WERI-Rb-1 (cell line): ENCODE data around the gene MED10.

Experiments used
- DNase-seq: peaks from one replicate; pipeline ENCODE4 v3.0.0-alpha.2; 2020
- H3K27ac ChIP-seq: fragments of 250-450 bp; sonication (Bioruptor Pico); 2 replicates; pipeline ENCODE4 v1.5.1; 2020; ENCODE audit warnings: mild to moderate bottlenecking, moderate library complexity
- H3K27me3 ChIP-seq: fragments of 250-450 bp; sonication (Bioruptor Pico); 2 replicates; pipeline ENCODE4 v1.5.1; 2021; ENCODE audit warnings: mild to moderate bottlenecking, low read depth, moderate library complexity; ENCODE audit not compliant: insufficient read depth, severe bottlenecking
- H3K36me3 ChIP-seq: fragments of 250-450 bp; sonication (Bioruptor Pico); 2 replicates; pipeline ENCODE4 v1.5.1; 2020; ENCODE audit warnings: mild to moderate bottlenecking, moderate library complexity
- H3K4me3 ChIP-seq: 2 replicates; pipeline ENCODE4 v1.5.1; 2011; ENCODE audit warnings: low read depth, mild to moderate bottlenecking, control low read depth, low read length
- H3K9me3 ChIP-seq: fragments of 250-450 bp; sonication (Bioruptor Pico); 2 replicates; pipeline ENCODE4 v1.5.1; 2021; ENCODE audit warnings: mild to moderate bottlenecking, moderate library complexity; ENCODE audit not compliant: severe bottlenecking
- TF ChIP-seq, protein P1 (sequence below): IDR thresholded peaks from 2 replicates; pipeline ENCODE4 v1.5.1; 2011; ENCODE audit warnings: low read depth, mild to moderate bottlenecking, control low read depth, inconsistent platforms, low read length

The MED10 gene

DNA sequence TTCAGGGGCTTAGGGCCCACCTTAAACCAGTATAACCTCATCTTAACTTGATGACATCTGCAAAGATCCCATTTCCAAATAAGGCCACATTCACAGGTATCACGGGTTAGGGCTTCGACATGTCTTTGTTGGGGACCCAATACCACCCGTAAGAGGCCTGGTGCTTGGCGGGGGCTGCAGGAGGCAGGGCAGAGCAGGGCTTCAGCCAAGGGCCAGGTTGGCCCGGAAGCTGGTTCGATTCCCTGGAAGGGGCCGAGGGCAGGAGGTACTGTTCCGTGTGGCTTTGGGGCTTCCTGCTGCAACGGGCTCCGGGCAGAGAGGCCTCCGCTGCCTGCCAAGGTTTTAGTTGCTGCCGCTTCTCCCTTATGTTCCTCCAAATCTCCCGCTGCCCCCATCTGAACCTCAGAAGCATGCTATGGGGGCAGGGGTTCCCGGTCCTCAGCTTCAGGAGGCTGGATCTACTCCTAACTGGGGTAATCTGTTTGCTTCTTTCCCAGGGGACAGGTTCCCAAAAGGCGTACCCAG is 29.8 kb downstream of the MED10 start:
- peaks cover 29% of the 10 kb centered on the region for H3K27me3 ChIP-seq
- no peak for DNase-seq

DNA sequence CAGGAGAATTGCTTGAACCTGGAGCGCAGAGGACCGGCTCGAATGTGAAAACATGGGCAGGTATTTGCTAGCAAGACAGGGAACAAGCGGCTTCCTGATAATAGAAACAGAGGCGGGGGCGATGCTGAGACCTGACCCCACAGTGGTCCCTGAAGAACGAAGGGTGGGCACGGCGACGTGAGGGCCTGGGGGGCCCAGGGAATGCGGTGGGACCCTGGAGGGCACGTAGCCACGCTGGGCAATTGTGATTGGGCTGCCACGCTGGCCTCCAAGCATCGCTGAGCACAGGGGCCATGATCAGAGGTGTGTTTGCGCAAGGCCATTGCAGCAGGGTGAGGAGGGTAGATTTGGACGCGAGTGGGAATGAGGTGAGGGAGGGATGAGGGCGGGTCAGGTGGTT is 30.7 kb downstream of the MED10 start:
- Histone ChIP-seq H3K9me3 (no peaks in the 10 kb centered on the region), H3K27me3 (peaks cover 31% of the 10 kb centered on the region), H3K36me3 (no peaks in the 10 kb centered on the region), H3K4me3 (no peak overlapping the region), H3K27ac (no peak overlapping the region)
- TF ChIP-seq, protein P1, sequence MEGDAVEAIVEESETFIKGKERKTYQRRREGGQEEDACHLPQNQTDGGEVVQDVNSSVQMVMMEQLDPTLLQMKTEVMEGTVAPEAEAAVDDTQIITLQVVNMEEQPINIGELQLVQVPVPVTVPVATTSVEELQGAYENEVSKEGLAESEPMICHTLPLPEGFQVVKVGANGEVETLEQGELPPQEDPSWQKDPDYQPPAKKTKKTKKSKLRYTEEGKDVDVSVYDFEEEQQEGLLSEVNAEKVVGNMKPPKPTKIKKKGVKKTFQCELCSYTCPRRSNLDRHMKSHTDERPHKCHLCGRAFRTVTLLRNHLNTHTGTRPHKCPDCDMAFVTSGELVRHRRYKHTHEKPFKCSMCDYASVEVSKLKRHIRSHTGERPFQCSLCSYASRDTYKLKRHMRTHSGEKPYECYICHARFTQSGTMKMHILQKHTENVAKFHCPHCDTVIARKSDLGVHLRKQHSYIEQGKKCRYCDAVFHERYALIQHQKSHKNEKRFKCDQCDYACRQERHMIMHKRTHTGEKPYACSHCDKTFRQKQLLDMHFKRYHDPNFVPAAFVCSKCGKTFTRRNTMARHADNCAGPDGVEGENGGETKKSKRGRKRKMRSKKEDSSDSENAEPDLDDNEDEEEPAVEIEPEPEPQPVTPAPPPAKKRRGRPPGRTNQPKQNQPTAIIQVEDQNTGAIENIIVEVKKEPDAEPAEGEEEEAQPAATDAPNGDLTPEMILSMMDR: no peak
- DNase-seq: no peak

More for the DNA sequence above, 29.8 kb downstream of the MED10 start:
- TF ChIP-seq, protein P1: no peak
- H3K36me3 ChIP-seq: no peaks in the 10 kb centered on the region
- peaks cover 5% of the 10 kb centered on the region for H3K9me3 ChIP-seq
- no peak overlapping the region for H3K27ac ChIP-seq
- peak overlapping the region; percentile 36 for H3K4me3 ChIP-seq

DNA sequence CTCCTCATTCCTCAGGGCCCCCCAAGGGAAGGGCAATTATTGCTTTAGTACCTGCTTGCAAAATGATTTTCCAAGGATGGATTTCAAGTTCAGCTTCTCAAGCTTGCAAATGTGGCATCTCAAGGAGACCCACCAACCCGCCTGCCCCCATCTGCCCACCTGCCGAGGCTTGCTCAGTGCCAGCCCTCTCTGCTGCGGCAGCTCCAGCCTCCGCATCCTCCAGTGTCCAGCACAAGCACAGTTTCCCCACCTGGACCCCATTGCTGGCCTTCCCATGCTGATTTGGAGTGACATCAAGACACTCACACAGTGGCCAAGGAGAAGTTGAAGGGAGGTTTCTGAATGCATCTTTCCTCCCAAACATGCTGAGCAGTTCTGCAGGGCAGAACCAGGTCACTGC is 31.2 kb downstream of the MED10 start:
- Histone ChIP-seq H3K27me3 (peaks cover 27% of the 10 kb centered on the region), H3K9me3 (no peaks in the 10 kb centered on the region), H3K36me3 (no peaks in the 10 kb centered on the region), H3K4me3 (no peak overlapping the region), H3K27ac (no peak overlapping the region)
- no peak for DNase-seq
- TF ChIP-seq, protein P1: no peak

DNA sequence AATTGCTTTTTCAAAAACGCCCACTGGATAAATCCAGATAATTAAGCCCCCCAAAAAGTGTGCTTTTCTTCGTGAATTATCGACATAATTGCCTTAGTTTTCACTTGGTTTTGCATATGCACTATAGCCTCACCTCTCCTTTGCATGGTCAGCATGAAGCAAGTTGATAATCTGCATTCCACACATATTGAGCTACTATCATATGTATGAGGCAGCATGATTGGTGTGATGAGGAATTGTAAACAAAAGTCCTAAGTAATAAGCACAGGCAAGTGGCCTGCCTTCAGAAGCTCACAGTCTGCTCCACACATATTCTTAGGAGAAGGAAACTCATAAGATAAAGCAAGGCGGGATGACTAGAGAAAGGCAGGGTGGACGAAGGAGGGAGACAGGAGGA is 33.8 kb downstream of the MED10 start:
- H3K36me3 ChIP-seq: no peaks in the 10 kb centered on the region
- no peaks in the 10 kb centered on the region for H3K9me3 ChIP-seq
- H3K27ac ChIP-seq: no peak overlapping the region
- H3K4me3 ChIP-seq: no peak overlapping the region
- DNase-seq: no peak
- TF ChIP-seq, protein P1: no peak
- peaks cover 17% of the 10 kb centered on the region for H3K27me3 ChIP-seq

DNA sequence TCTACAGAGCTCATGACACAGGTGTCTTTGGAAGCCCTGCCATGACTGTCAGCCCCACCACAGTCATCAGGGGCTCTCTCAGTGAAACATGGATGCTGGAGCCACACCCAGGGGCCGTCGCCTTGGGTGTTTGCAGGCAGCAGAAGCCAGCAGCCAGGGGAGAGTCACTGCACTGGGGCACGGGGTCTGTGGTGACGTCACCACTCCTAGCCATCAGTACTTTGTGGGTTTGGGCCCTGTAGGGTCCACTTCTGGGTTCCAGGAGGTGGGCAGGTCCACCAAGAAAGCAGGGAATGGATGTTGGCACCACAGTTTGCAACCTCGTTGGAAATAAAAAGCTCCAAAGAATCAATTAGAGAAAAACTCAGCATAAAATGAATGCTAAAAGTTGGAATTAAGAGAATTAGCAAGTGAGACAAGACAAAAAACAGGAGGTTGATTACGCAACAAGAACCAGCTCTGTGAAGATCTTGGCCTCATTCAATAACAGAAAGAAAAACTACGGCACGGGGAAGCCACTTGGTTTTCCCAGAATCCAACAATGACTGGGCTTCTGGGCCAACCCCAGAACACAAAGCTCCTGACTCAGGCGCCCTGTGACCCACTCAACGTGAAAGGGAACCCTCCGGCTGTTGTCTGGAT is 34.3 kb downstream of the MED10 start:
- no peak for DNase-seq
- Histone ChIP-seq H3K36me3 (no peaks in the 10 kb centered on the region), H3K27me3 (peaks cover 14% of the 10 kb centered on the region), H3K9me3 (no peaks in the 10 kb centered on the region), H3K27ac (no peak overlapping the region), H3K4me3 (no peak overlapping the region)
- TF ChIP-seq, protein P1: no peak

DNA sequence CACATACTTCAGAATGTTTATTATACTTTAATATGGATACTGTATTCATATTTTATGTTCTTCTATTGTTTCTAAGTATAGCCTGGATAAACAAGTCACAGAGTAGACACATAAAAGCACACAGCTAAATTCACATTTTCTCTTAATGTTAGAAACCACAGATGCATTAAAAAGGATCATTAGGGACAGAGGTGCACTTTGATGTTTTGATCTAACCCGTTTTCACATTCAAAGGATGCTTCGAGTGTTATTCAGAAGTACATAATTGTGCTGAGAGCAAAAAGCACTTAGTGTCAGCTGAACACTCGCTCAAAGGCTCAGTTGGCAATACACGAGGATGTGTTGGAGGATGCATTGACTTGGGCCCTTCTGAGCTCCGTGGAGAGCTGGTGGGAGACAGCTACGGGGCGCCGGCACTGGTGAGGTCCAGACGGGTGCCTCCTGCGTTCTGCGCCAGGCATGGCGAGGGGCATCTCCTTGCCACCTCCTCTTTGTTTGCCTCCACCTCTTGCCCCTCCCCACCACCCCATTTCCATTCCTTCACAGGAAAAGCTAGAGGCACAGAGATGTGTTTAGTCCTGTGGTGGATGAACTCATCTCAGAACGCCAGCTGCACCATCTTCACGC is 35.5 kb downstream of the MED10 start:
- Histone ChIP-seq H3K27ac (no peak overlapping the region), H3K27me3 (peaks cover 11% of the 10 kb centered on the region), H3K36me3 (no peaks in the 10 kb centered on the region), H3K4me3 (no peak overlapping the region), H3K9me3 (no peaks in the 10 kb centered on the region)
- no peak for DNase-seq
- TF ChIP-seq, protein P1: no peak
